ENCODE data around the gene DPY19L1.
"Not testable (repeated sequence)": the region's sequence is repeated elsewhere in the genome, so short reads cannot be mapped to it uniquely, and the experiment has no call there.

Gene DPY19L1

DNA sequence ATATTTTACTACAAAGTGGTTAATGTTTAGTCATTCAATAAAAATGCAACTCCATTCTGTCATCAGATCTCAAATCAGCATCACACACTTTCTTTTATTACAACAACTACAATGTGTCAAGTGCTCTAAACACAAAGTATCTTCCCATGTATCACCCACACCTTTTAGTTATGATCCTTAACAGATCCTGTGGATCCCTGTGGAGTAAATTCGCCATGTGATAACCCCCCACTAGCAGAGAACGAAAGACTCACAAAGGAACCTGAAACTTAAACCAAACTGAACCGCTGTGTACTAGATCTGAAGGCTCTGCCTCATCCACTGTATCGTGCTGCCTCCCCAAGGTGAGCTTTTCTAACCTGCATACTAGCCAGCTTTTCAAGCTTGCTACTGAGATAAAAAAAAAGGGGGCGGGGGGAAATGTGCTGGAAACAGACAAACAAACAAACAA lies 1.7 kb downstream of the DPY19L1 start:
- no peak for DNase-seq (ENCODE audit: low read depth in 2 of 3, low spot score in 2 of 3)

GRCh38 chr7:35032166-35032565 lies 5.1 kb downstream of the DPY19L1 start:
- no peak for DNase-seq (ENCODE audit: low read depth in 2 of 3, low spot score in 2 of 3)

- no peak for DNase-seq (ENCODE audit: low read depth in 2 of 3, low spot score in 2 of 3)
Observed at GRCh38 chr7:35030848-35031247, 6.4 kb downstream of the DPY19L1 start.

- no peak for DNase-seq (ENCODE audit: low read depth in 2 of 3, low spot score in 2 of 3)
Observed at GRCh38 chr7:35029311-35029710, 8.0 kb downstream of the DPY19L1 start.

- DNase-seq (ENCODE audit: low read depth in 2 of 3, low spot score in 2 of 3): no peak
Observed at GRCh38 chr7:35026150-35026549, 11.1 kb downstream of the DPY19L1 start.

GRCh38 chr7:35025369-35025870 lies 11.9 kb downstream of the DPY19L1 start:
- no peak for DNase-seq (ENCODE audit: low read depth in 2 of 3, low spot score in 2 of 3)

DNA sequence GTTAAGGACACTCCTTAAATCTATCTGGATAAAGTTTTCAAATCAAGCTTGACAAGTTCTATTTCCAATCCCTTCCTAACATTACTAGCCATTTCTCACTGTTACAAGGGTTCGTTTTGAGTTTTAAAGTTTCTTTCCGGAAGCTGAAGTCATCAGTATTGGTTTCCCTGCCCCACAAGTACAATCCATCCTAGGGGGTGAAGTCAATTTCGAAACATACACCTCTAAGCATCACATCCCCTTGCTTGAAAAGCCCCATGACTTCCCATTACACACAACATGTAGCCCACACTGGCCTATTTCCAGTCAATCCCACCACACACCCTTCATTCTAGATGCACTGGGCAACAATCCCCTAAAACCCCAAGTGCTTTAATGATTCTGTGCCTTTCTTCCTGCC lies 13.0 kb downstream of the DPY19L1 start:
- no peak for DNase-seq (ENCODE audit: low read depth in 2 of 3, low spot score in 2 of 3)

GRCh38 chr7:35022725-35023124 lies 14.6 kb downstream of the DPY19L1 start:
- no peak for DNase-seq (ENCODE audit: low read depth in 2 of 3, low spot score in 2 of 3)

- DNase-seq (ENCODE audit: low read depth in 2 of 3, low spot score in 2 of 3): no peak
Observed at GRCh38 chr7:35021445-35021844, 15.8 kb downstream of the DPY19L1 start.

DNA sequence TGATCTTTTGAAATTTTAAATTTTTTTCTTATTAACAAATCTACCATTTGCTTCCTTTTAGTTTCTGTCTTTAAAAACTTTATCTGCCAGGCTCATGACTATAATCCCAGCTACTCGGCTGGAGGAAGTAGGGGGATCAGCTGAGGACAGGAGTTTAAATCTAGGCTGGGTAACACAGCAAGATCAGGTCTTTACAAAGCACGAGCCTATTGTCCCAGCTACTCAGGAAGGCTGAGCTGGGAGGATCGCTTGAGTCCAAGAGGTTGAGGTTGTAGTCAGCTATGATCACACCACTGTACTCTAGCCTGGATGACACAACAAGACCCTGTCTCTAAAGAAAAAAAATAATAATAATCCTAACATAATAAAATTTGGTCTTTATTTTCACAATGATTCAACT lies 17.5 kb downstream of the DPY19L1 start:
- no peak for DNase-seq (ENCODE audit: low read depth in 2 of 3, low spot score in 2 of 3)

DNA sequence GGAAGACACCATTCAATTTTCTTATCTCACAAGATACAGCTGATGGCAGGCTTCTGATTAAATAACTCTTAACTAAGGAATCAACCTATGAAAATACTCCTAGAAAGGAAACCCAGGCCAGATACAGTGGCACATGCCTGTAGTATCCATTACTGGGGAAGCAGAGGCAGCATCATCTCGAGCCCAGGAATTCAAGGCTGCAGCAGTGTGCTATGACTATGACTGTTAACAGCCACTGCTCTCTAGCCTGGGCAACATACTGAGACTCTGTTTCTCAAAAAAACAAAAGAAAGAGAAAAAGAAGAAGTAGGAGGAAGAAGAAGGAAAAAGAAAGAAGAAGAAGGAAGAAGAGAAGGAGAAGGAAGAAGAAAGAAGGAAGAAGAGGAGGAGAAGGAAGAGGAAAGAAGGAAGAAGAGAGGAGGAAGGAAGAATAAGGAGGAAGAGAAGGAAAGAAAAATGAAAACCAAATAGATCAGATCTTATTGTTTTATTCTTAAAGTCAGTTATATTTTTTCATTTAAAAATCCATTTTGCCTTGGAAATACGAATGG lies 18.0 kb downstream of the DPY19L1 start:
- DNase-seq (ENCODE audit: low read depth in 2 of 3, low spot score in 2 of 3): no peak

GRCh38 chr7:35015346-35015859 lies 21.9 kb downstream of the DPY19L1 start:
- no peak for DNase-seq (ENCODE audit: low read depth in 2 of 3, low spot score in 2 of 3)

- DNase-seq (ENCODE audit: low read depth in 2 of 3, low spot score in 2 of 3): no peak
Observed at GRCh38 chr7:35012160-35012559, 25.1 kb downstream of the DPY19L1 start.

GRCh38 chr7:35011085-35011484 lies 26.2 kb downstream of the DPY19L1 start:
- DNase-seq (ENCODE audit: low read depth in 2 of 3, low spot score in 2 of 3): no peak

- DNase-seq (ENCODE audit: low read depth in 2 of 3, low spot score in 2 of 3): no peak
Observed at GRCh38 chr7:35007768-35008167, 29.5 kb downstream of the DPY19L1 start.

DNA sequence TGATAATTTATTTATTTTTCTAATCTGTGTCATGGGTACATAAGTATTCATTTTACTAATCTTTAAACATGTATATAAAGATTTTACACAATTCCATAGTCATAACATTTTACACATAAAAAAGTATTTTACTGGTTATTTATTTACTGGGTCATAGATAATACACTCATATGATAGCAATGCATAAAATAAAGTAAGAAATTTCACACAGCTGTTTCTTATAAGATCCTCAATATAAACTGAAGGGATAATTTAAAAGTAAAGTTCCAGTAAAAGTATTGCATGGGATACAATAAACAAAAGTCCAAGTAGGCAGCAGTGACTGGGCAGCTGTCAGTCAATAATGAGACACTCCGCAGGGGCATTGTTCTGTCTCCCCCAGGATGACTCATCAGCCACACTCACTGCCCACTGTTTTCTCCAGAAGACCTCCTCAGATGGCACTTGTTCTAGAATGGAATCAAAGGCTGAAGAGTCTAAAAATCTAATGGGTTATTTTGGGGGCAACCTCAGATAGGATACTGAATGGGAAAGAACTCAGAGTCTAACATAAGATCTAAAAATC lies 32.7 kb downstream of the DPY19L1 start:
- no peak for DNase-seq (ENCODE audit: low read depth in 2 of 3, low spot score in 2 of 3)

DNA sequence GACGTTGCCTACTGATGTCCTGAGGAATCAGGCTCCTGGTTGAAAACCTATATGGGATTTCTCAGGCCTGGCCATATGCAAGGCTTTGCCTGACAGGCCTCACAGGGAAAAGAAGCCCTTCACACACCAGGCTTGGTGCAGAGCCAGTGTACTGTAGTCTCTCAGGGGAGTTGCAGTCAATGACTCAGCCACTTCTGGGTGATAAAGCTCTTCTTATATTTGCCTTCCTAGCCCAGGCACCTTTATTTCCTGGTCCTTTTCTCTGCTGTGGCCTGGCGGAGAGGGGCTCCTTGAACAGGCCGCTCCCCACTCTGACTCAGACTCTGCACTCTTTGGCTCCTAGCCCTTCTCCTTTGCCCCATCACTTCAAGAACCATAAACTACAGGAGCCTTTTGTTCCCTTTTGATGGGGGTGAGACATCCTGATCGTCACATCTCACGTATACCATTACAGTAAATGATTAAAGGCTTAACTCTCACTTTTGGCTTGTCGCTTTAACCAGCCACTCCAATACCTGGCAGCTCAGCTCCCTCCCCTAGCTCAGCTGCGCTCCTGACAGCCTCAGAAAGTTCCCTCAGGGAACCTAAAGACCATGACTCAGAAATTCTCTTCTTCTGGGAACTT lies 33.5 kb downstream of the DPY19L1 start:
- no peak for DNase-seq (ENCODE audit: low read depth in 2 of 3, low spot score in 2 of 3)

DNA sequence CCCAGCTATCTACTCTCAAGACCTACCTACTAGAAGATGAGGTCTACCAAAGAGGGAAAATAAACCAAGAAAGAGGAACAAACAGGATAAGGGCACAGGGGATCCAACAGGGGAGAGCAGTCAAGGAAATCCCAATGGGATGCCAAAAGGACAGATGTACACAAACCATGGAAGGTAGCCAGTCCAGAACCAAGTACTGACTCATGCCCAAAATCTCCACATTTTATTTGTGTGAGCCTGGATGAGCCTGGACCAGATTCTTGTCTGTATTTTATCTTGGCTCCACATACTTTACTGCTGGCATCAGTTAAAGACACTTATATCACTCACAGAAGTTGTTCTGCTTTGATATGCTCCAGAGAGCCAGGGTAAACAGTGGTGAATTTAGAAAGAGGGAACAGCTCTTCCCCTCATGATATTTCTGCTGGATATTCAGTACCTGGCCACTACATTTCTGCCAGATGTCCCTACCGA lies 34.1 kb downstream of the DPY19L1 start:
- not testable (repeated sequence) for DNase-seq (ENCODE audit: low read depth in 2 of 3, low spot score in 2 of 3)

DNA sequence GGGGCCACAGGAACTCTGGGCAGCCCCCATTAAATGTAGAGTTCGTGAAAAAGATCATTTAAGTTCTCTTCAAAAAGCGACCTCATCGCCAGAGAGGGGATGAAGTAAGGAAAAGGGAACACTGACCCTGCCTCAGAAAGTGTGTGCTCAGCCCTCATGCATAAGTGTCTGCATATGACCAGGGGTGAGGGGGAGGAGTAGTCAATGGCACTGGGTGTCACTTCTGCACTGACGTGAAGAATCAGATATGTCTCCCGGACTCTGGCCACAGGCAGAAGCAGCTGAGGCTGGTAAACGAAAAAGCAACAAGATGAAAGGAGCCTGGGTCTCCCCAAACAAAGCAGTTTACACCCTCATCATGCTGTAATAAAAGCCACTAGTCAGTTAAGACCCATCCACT lies 39.0 kb downstream of the DPY19L1 start:
- DNase-seq (ENCODE audit: low read depth in 2 of 3, low spot score in 2 of 3): not testable (repeated sequence)

DNA sequence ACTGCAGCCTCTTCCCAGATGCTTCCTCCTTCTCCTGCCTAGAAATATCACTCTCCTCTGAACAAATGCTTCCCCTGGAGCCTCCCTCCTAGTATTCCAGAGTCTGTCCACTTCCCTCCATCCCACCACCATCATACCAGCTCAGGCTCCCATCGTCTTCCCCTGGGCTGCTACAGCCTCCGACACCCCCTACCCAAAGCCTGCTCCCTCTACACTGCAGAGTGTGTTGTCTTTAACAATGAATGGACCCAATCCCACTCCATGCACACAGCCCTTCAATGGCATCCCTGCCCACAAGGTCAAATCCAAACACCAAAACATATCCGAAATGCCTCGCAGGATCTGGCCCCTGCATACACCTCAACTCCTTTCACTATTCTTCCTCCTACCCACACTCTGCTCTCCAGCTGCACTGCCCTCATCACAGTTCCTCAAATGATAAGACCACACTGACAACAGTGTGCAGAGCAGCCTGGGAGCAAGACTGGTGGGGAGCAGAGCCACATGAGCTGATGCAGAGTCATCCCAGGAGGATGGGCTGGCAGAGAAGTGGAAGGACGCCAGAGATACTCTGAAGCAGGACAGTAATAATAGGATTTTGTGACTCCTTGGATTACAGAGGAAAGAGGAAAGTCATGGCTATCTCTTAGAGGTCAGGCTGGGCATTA lies 40.7 kb downstream of the DPY19L1 start:
- not testable (repeated sequence) for DNase-seq (ENCODE audit: low read depth in 2 of 3, low spot score in 2 of 3)

GRCh38 chr7:34995757-34996156 lies 41.5 kb downstream of the DPY19L1 start:
- DNase-seq (ENCODE audit: low read depth in 2 of 3, low spot score in 2 of 3): no peak

All from activated CD8-positive, alpha-beta memory T cell treated with anti-CD3 and anti-CD28 coated beads for 48 hours (primary cell).